ENCODE results near the gene CCAR1.
"Not testable (repeated sequence)": the region's sequence is repeated elsewhere in the genome, so short reads cannot be mapped to it uniquely, and the experiment has no call there.

The CCAR1 gene, protein sequence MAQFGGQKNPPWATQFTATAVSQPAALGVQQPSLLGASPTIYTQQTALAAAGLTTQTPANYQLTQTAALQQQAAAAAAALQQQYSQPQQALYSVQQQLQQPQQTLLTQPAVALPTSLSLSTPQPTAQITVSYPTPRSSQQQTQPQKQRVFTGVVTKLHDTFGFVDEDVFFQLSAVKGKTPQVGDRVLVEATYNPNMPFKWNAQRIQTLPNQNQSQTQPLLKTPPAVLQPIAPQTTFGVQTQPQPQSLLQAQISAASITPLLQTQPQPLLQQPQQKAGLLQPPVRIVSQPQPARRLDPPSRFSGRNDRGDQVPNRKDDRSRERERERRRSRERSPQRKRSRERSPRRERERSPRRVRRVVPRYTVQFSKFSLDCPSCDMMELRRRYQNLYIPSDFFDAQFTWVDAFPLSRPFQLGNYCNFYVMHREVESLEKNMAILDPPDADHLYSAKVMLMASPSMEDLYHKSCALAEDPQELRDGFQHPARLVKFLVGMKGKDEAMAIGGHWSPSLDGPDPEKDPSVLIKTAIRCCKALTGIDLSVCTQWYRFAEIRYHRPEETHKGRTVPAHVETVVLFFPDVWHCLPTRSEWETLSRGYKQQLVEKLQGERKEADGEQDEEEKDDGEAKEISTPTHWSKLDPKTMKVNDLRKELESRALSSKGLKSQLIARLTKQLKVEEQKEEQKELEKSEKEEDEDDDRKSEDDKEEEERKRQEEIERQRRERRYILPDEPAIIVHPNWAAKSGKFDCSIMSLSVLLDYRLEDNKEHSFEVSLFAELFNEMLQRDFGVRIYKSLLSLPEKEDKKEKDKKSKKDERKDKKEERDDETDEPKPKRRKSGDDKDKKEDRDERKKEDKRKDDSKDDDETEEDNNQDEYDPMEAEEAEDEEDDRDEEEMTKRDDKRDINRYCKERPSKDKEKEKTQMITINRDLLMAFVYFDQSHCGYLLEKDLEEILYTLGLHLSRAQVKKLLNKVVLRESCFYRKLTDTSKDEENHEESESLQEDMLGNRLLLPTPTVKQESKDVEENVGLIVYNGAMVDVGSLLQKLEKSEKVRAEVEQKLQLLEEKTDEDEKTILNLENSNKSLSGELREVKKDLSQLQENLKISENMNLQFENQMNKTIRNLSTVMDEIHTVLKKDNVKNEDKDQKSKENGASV
- total RNA-seq, result 105 to 133 reads per million in 2 donors

DNA sequence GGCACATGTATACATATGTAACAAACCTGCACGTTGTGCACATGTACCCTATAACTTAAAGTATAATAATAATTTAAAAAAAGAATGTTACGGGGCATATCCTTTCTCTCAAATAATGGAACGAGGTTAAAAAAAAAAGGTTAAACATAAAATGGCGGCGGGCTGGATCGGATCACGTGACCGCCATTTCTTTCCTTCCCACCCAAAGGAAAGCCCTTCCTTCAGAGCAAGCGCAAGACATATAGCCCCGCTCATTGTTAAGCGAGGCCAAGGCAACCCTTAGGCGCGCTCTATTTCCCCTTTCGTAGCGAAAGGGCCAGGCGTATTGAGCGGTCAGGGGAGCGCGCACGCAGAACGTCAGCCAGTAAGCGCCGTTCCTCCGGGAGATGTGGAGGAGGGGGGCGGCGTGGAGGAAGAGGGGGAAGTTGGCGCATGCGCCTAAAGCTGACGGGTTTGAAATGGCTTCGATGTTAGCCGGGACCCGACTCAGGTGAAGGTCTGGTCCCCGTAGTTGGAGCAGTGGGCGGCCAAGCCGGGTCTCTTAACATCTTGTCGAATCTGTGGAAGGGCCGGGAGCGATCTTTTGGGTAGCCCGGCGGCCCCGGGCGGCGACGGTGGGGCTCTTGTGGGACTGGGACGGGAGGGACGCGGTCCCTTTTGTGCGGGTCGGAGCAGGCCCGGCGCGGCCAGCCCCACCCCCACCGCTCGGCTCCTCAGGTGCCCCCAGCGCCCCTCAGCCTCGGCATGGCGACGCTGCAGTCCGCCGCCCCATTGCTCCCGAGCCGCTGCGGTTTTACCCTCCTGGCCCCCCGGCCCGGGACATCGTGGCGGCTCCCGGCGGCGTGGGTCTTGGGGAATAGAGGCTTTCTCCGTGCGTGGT, at the start of gene CCAR1:
Gene CCAR1 (plus strand): TSS at position 447 of the 880 bp plus-strand sequence. CDS start 1,266 bp downstream, outside the sequence.
- DNase-seq, result peak; percentile 90 to 99 (median 95)

DNA sequence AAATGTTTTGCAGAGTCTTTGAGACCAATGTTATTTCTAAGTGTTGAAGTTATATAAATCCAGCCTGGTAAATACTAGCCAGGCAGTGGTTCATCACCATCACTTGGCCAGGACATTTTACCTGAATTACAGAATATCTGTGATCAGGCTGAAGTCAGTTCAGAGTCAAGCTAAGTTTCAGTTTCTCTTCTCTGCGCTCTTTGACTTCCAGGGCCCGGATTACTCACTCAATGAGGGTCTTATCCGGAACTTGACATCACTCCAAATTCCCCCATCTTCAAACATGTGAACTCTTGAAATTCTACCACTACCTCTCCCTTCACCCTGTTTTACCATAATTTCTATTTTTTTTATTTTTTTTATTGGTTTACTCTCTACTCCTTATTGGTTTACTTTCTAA, 36.6 kb upstream of the CCAR1 start:
- DNase-seq, result peak in 2 of 5 experiments; percentile 17 to 66

DNA sequence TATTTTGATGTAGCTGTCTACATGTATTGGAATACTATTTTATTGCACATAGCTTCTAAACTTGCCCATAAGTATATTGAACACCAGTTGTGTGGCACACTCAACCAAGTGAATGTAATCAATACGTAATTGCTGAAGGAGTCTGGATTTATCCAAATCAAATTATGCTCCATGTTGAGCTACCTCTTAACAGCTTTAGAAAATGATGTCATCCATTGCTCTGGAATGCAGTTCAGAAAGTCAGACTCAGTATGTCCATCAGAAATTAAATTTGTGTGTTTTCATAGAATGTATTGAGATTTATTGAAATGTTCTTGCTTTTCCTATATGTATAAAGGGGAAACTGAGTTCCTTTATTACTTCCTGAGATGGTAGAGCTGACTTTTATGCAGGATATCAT, 25.0 kb upstream of the CCAR1 start:
- no peak for DNase-seq

DNA sequence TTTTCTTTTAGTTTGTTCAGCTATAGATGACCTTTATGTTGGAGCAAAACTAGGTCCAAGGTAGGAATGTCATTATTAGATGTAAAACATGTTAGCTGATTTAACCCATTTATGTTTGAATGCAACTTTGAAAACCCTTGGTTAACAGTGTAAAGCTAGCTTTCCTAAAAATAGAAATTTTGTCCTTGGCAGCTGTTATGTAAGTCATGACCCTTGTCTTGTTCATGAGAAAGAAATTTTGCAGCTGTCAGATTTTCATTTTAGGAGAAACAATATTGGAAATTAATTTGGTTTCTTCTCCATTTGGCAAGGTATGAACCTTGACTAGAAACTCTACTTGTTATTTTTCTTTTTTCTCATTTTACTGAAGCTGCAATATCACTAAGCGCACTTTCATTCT, 23.9 kb upstream of the CCAR1 start:
- no peak for DNase-seq

DNA sequence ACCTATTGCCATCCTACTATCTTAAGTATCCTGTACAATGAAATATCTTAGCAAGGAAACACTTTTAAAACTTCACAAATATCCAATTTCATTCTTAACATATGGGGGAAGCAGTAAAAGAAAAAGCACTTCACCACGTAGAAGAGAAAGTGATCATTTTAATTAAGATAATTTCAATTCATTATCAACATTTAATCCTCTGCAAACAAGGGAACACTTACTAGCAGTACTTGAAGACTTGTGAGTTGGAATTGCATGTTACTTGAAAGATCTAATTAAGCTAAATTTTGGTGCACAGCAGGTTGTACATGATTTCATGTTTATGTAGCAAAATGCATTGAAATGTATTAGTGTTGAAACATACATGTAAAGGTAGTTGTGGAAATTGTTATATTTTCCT, 20.8 kb upstream of the CCAR1 start:
- DNase-seq, result no peak

DNA sequence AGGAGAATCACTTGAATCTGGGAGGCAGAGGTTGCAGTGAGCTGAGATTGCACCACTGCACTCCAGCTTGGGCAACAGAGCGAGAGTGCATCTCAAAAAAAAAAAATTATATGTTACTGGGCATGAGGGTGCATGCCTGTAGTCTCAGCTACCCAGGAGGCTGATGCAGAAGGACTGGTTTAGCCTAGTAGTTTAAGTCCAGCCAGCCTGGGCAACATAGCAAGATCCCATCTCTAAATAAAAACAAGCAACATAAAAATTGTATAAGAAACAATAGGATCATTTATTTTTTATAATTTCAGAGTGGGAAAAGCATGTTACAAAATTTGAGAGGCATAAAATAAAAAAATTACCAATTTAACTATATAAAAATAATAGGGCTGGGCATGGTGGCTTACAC, 15.5 kb upstream of the CCAR1 start:
- DNase-seq, result no peak

DNA sequence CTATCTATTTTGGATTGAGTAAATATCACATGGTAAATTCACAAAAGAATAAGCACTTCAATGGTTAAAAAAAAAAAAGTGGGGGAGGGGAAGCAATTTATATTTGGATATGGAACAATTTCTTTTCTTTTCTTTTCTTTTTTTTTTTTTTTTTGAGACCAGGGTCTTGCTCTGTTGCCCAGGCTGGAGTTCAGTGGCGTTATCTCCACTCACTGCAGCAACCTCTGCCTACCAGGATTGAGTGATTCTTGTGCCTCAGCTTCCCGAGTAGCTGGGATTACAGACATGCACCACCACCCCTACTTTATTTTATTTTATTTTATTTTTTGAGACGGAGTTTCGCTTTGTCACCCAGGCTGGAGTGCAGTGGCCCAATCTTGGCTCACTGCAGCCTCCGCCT, 12.1 kb upstream of the CCAR1 start:
- DNase-seq, result not testable (repeated sequence)

DNA sequence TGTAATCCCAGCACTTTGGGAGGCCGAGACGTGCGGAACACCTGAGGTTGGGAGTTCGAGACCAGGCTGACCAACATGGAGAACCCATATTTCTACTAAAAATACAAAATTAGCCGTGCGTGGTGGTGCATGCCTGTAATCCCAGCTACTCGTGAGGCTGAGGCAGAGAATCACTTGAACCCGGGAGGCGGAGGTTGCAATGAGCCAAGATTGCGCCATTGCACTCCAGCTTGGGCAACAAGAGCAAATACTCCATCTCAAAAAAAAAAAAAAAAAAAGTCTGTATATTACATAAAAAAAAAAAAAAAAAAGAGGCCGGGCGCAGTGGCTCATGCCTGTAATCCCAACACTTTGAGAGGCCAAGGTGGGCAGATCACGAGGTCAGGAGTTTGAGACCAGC, 8.0 kb upstream of the CCAR1 start:
- not testable (repeated sequence) for DNase-seq

DNA sequence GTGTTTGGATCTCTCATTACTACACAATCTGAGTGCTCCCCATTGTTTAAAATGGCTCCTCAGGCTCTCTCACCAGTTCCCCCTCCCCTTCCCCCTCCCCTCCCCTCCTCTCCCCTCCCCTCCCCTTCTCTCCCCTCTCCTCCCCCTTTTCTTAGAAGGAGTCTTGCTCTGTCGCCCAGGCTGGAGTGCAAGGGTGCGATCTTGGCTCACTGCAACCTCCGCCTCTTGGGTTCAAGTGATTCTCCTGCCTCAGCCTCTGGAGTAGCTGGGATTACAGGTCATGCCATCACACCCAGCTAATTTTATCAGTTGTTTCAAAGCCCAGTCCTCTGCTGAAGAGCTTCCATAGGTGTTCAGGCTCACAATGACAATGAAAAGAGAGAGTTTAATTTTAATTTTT, 3.6 kb upstream of the CCAR1 start:
- no peak for DNase-seq

DNA sequence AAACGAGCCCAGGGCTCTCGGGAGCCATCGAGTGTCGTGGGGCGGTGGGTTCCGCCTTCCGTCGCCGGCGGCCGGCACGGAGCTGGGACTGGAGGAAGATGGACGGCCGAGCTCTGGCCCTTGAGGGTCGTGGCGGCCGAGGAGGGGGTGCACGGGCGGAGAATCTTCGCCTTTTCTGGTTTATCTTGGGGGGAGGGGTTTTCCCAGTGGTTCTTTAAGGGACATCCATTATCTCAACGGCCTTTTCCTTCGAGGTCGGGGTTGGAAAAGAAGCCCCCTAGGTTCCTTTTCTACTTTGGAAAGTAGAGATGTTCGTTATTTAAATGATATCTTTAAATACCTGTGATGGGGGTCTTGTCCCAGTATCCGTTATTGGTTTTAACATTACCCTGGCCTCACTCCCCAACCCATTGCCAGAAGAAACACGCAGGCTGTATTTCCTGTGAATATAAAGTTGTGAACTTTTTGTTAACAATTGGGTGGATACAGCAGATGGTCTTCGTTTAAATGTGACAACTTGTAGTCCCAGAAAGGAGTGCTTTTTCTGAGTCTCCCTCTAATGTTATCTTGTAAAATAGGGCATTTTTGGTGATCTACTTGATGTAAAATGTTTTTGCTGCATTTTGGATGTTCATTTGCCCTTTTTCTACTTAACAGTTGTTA, 765 bp downstream of the CCAR1 start:
- no peak for DNase-seq

DNA sequence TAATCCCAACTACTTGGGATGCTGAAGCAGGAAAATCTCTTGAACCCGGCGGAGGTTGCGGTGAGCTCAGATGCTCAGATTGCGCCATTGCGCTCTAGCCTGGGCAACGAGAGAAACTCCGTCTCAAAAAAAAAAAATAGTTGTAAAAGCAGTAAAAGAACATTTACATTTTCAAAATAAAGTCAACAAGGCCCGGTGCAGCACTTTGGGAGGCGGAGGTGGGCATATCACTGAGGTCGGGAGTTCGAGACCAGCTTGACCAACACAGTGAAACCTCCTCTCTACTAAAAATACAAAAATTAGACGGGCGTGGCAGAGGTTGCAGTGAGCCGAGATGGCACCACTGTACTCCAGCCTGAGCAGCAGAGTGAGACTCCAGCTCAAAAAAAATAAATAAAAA, 4.0 kb downstream of the CCAR1 start:
- no peak for DNase-seq

DNA sequence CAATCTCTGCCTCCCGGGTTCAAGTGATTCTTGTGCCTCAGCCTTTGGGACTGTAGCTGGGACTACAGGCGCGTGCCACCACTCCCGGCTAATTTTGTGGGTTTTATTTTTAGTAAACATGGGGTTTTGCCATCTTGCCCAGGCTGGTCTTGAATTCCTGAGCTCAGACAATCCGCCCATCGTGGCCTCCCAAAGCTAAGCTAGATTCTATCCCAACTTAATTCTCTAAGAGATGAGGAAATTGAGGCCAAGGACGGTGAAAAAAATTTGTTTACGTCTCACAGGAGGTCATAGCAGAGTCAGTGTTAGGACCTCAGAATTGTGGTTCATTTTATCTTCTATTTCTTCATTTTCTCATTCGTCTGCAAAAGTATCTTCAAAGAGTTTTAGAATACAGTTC, 6.1 kb downstream of the CCAR1 start:
- DNase-seq, result no peak

DNA sequence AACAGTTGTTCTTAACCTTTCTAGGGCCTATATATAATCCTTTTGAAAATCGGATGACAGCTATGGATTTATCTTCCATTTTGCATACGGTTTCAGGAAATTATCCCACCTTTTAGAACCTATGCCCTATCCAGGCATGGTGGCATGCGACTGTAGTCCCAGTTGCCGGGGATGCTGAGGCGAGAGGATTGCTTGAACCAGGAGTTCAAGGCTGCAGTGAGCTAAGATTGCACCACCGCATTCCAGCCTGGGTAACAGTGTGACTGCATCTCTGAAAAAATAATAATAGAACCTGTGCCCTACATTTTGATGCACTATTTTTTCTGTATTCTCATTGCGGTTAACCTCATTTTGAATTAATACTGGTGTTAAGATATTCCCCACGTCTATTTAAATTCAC, 11.6 kb downstream of the CCAR1 start:
- DNase-seq, result no peak

DNA sequence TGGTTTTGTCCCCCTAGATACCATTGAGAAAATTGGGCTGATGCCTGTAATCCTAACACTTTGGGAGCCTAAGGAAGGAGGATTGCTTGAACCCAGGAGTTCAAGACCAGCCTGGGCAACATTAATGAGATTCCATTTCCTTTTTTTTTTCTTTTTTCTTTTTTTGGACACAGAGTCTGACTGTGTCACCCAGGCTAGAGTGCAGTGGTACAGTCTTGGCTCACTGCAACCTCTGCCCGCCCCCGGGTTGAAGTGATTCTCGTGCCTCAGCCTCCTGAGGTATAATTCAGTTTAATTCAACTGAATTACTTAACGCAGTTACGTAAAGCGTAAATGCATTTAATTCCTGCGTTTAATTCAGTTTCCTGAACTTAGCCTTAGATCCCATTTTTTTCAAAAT, 13.3 kb downstream of the CCAR1 start:
- DNase-seq, result no peak

DNA sequence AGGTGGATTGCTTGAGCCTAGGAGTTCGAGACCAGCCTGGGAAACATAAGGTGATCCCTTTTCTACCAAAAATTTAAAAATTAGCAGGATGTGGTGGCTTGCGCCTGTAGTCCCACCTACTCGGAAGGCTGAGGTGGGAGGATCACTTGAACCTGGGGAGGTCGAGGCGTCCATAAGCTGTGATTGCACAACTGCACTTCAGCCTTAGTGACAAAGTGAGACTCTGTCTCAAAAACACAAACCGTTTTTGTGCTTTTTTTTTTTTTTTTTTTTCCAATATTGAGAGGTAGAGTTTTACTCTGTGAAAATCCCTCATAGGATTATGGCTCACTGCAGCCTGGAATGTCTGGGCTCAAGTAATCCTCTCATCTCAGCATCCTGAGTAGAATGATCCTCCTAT, 14.1 kb downstream of the CCAR1 start:
- DNase-seq, result no peak

DNA sequence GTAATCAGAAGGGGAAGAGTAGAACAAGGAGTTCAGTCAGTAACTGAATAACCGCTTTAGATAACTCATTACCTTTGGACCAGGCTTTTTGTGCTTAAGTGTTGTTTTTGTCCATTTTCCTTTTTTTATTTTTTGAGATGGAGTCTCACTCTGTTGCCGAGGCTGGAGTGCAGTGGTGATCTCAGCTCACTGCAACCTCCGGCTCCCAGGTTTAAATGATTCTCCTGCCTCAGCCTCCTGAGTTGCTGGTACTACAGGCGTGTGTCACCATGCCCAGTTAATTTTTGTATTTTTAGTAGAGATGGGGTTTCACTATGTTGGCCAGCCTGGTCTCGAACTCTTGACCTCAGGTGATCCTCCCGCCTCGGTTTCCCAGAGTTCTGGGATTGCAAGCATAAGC, 14.7 kb downstream of the CCAR1 start:
- not testable (repeated sequence) for DNase-seq

DNA sequence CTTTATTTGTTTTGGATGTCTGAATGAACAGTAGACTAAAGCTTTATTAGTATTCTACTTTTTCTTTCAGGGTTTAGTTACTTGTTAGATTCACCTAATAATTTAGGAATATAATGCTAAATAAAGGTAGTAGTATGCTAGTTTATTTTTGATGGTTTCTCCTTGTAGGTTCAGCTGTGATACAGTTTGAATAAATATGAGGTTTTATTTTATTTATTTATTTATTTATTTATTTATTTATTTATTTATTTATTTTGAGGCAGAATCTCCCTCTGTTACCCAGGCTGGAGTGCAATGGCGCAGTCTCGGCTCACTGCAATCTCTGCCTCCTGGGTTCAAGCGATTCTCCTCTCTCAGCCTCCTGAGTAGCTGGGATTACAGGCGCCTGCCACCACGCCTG, 19.6 kb downstream of the CCAR1 start:
- DNase-seq, result not testable (repeated sequence)

DNA sequence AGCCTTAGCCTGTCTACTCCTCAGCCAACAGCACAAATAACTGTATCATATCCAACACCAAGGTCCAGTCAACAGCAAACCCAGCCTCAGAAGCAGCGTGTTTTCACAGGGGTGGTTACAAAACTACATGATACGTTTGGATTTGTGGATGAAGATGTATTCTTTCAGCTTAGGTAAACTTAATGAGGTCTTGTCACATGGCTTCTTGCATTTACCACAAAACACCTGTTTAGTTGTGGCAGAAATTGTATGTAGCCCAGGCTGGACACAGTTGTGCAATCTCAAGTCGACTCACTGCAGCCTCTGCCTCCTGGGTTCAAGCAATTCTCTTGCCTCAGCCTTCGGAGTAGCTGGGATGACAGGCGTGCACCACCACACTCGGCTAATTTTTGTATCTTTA, 21.4 kb downstream of the CCAR1 start:
- DNase-seq, result no peak

DNA sequence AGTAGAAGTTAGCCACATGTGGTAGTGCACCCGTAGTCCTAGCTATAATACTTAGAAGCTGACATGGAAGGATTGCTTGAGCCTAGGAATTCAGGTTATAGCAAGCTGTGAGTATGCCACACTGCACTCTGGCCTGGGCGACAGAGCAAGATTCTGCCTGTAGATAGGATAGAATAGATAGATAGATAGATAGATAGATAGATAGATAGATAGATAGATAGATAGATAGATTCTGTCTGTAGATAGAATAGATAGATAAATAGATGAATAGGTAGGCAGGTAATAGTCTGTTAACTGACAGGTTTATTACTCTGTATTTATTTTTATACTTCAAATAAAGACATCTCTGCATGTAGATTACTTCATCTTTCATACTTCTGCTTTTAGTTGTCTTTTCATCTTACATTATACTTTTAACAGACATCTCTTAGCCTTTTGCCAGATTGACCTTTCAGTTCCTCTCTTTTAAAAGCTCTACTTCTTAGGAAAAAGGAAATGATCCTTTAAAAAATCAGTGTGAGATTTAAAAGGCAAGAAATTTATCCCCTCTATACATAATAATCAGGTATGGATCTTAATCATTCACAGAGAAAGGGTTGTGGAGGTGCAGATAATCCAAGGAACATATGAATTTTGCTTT, 31.8 kb downstream of the CCAR1 start:
- DNase-seq, result no peak

DNA sequence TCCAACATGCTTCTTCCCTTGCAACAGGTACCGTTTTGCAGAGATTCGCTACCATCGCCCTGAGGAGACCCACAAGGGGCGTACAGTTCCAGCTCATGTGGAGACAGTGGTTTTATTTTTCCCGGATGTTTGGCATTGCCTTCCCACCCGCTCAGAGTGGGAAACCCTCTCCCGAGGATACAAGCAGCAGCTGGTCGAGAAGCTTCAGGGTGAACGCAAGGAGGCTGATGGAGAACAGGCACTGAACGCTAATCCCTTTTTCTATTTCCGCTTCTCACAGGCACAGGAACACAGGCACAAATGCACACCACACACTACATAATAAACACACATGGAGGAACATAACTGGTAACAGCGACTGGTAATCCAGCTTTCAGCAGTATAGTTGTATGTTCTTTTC, 35.2 kb downstream of the CCAR1 start:
- no peak for DNase-seq

DNA sequence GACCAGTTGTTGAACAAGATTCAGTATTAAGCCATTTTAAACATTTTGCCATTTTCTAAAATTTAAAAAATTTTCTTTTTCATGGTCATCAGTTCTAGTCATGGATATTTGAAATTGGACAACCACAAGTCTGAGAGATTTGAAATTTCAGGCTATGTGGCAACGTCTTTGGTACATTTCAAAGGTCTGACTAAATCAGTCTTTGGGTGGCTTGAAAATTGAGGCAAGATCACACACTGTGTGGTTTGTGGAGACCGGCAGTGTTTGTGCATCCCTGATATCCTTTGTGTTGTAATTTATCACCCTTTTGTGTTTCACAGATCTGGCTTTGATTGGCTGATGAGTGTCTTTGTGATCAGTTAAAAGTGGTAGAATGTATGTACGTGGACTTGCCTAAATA, 35.7 kb downstream of the CCAR1 start:
- DNase-seq, result no peak
